K562 (cell line): ENCODE data around the gene GHRH. TPM values are rescaled to one million over a fixed set of nuclear protein-coding genes. Genes with fewer than 3 reads are reported as not detected.

Source experiments
- ATAC-seq: fragments of 200-7000 bp; cut with Tn5 transposase; 3 replicates; pipeline ENCODE4 v1.9.1; 2020; ENCODE audit warnings: moderate library complexity
- BruUV-seq: library from RNA; stranded (reverse); fragments of 400-500 nt; replicated peaks from 2 replicates; lab custom pipeline; 2021; lab: Mats Ljungman, UMichigan
- CTCF ChIA-PET: fragments of 300-600 bp; formaldehyde crosslinking; extraction: SDS; loops from one replicate; lab custom pipeline; 2021; ENCODE audit warnings: low intra/inter-chr PET ratio; lab: Yijun Ruan, JAX
- POLR2A ChIA-PET: fragments of 300-600, 350-650 bp; sonication (Branson Sonifier 250); formaldehyde crosslinking; extraction: SDS; loops from one replicate; lab custom pipeline; 2021; ENCODE audit warnings: antibody characterized with exemption, inconsistent platforms; lab: Yijun Ruan, JAX
- DNase-seq, 4 experiments: peaks; one replicate each; pipeline versions ENCODE4 v3.0.0 to v3.0.0-alpha.2; 2011 to 2018; ENCODE audit warnings: low spot score in 3 of 4, mixed read lengths in 3 of 4; ENCODE audit errors: extremely low read depth in 1 of 4
- FAIRE-seq: peaks from 2 replicates; lab custom pipeline; 2011; peaks lifted over from hg19 to GRCh38; lab: Jason Lieb, UNC
- H2AFZ ChIP-seq: 2 replicates; pipeline ENCODE4 v1.6.0; 2011; ENCODE audit warnings: low read depth, low read length, control low read depth, inconsistent platforms
- H3K27ac ChIP-seq: fragments of 200-600 bp; 3 replicates; pipeline ENCODE4 v1.8.0; 2011; ENCODE audit warnings: low read depth, mild to moderate bottlenecking, control low read depth, inconsistent platforms, low read length, moderate library complexity, mixed read lengths; ENCODE audit errors: extremely low read depth
- H3K27me3 ChIP-seq, 2 experiments: fragments of 300-600 bp in 1 of 2; 2 replicates in 1 of 2; 3 replicates in 1 of 2; pipeline versions ENCODE4 v1.6.0 to v1.8.0; 2011; ENCODE audit warnings: inconsistent platforms in 2 of 2, low read length in 2 of 2, mild to moderate bottlenecking in 1 of 2, mixed read lengths in 1 of 2, moderate library complexity in 1 of 2; ENCODE audit not compliant: control insufficient read depth in 2 of 2, insufficient read depth in 2 of 2
- H3K36me3 ChIP-seq: fragments of 300-600 bp; 3 replicates; pipeline ENCODE4 v1.8.0; 2011; ENCODE audit warnings: mild to moderate bottlenecking, low read length, inconsistent platforms; ENCODE audit not compliant: control insufficient read depth, insufficient read depth
- H3K4me1 ChIP-seq, 2 experiments: fragments of 200-600 bp in 1 of 2; replicated peaks in 1 of 2; 2 replicates in 1 of 2; 3 replicates in 1 of 2; pipeline versions ENCODE4 v1.5.1 to v1.8.0; 2011; ENCODE audit warnings: inconsistent platforms in 2 of 2, low read length in 2 of 2, mild to moderate bottlenecking in 1 of 2, mixed read lengths in 1 of 2, moderate library complexity in 1 of 2; ENCODE audit not compliant: control insufficient read depth in 2 of 2, insufficient read depth in 2 of 2
- H3K4me2 ChIP-seq: 2 replicates; pipeline ENCODE4 v1.6.1; 2011; ENCODE audit warnings: low read length, control low read depth, inconsistent platforms, mixed read lengths; ENCODE audit not compliant: insufficient read depth
- H3K4me3 ChIP-seq: fragments of 200-600 bp; sonication (generic), shearing (Covaris generic); 2 replicates; pipeline ENCODE4 v1.5.1; 2016; ENCODE audit warnings: control low read depth, inconsistent platforms
- H3K79me2 ChIP-seq: fragments of 200-600 bp; 3 replicates; pipeline ENCODE4 v1.8.0; 2011; ENCODE audit warnings: low read length, inconsistent platforms; ENCODE audit not compliant: control insufficient read depth, insufficient read depth
- H3K9ac ChIP-seq, 2 experiments: 2 replicates each; pipeline versions ENCODE4 v1.6.0 to v1.6.1; 2011; ENCODE audit warnings: low read depth in 2 of 2, low read length in 2 of 2, control low read depth in 1 of 2, inconsistent platforms in 1 of 2, mild to moderate bottlenecking in 1 of 2, mixed read lengths in 1 of 2; ENCODE audit not compliant: insufficient read depth in 1 of 2
- H3K9me1 ChIP-seq: one replicate; pipeline ENCODE4 v1.6.0; 2011; ENCODE audit warnings: inconsistent platforms, mild to moderate bottlenecking, low read length, moderate library complexity; ENCODE audit not compliant: control insufficient read depth, insufficient read depth
- H3K9me3 ChIP-seq: replicated peaks from 2 replicates; pipeline ENCODE4 v1.5.1; 2011; ENCODE audit warnings: low read depth, low read length, inconsistent platforms; ENCODE audit not compliant: control insufficient read depth, insufficient read depth
- H4K20me1 ChIP-seq: replicated peaks from 2 replicates; pipeline ENCODE4 v1.6.1; 2011; ENCODE audit warnings: low read length, inconsistent platforms, mixed read lengths; ENCODE audit not compliant: control insufficient read depth, insufficient read depth
- ARHGAP35 ChIP-seq: fragments of 450-650 bp; IDR thresholded peaks from 2 replicates; pipeline ENCODE4 v1.6.1; 2018; ENCODE audit not compliant: partially characterized antibody
- ESRRA ChIP-seq: fragments of 450-650 bp; IDR thresholded peaks from 2 replicates; pipeline ENCODE4 v1.6.1; 2014; ENCODE audit warnings: low read depth, mild to moderate bottlenecking, moderate library complexity, borderline replicate concordance
- HNRNPL ChIP-seq: fragments of 200-400 bp; formaldehyde crosslinking; IDR thresholded peaks from 2 replicates; pipeline ENCODE4 v1.6.1; 2017; ENCODE audit warnings: low read depth, mild to moderate bottlenecking, low read length
- ZNF584 ChIP-seq: fragments of 200-800 bp; sonication (Bioruptor generic); IDR thresholded peaks from 2 replicates; pipeline ENCODE4 v1.6.1; 2016; ENCODE audit warnings: low read depth, mild to moderate bottlenecking, missing genetic modification characterization, missing compliant biosample characterization
- ZNF778 ChIP-seq: fragments of 450-650 bp; formaldehyde crosslinking; IDR thresholded peaks from 2 replicates; pipeline ENCODE4 v1.4.0; 2020; ENCODE audit warnings: mild to moderate bottlenecking, moderate library complexity
- WGBS: fragments of 100-300 bp; shearing (Covaris generic); methylation state at CpG from one replicate; pipeline ENCODE4 v1.1.6; 2016; ENCODE audit warnings: low coverage, mixed read lengths; ENCODE audit not compliant: insufficient coverage; ENCODE audit errors: missing lambda C conversion rate; 5-methylcytosine and 5-hydroxymethylcytosine counted together
- in situ Hi-C: fragments of 300-500 bp; cut with MboI; formaldehyde crosslinking; loops from 4 replicates; pipeline ENCODE4 v1.15.0; 2018; ENCODE audit warnings: inconsistent platforms, mixed read lengths
- intact Hi-C: fragments of 100-400 bp; cut with micrococcal nuclease; formaldehyde crosslinking; loops from 2 replicates; pipeline ENCODE4 v1.14.2; 2022
- polyA plus RNA-seq, 8 experiments: library from polyadenylated mRNA; depleted of rRNA in 4 of 8; stranded (reverse) in 5 of 8; unstranded in 3 of 8; fragments of >200 nt; fragmentation: Nextera tagmentation in 2 of 8; fragmentation: Illumina TruSeq in 1 of 8; extraction: Ambion mirVana in 2 of 8; extraction: Trizol in 1 of 8; gene quantifications; 2 replicates each; pipeline versions ENCODE4 v1.2.1 to v1.2.3, GENCODE V29; 2011 to 2014; ENCODE audit warnings: inconsistent platforms in 1 of 8, missing spikeins in 1 of 8
- total RNA-seq, 7 experiments: library from RNA; depleted of rRNA in 6 of 7; stranded (reverse); fragments of >200 nt in 6 of 7; fragmentation: Illumina TruSeq in 2 of 7; extraction: Trizol in 2 of 7; gene quantifications; 2 replicates each; pipeline versions ENCODE4 v1.2.1 to v1.2.3, GENCODE V29; 2011 to 2021; ENCODE audit warnings: low replicate concordance in 1 of 7
- TF ChIP-seq, protein P1 (sequence below): fragments of 250-450 bp; sonication (Bioruptor Pico); IDR thresholded peaks from 2 replicates; pipeline ENCODE4 v1.5.0; 2021

The GHRH gene
- total and polyA plus RNA-seq, 9 of the 15 experiments (the other 6 are each of a cell fraction or from before 2014, with no cell fraction given) = not detected

DNA sequence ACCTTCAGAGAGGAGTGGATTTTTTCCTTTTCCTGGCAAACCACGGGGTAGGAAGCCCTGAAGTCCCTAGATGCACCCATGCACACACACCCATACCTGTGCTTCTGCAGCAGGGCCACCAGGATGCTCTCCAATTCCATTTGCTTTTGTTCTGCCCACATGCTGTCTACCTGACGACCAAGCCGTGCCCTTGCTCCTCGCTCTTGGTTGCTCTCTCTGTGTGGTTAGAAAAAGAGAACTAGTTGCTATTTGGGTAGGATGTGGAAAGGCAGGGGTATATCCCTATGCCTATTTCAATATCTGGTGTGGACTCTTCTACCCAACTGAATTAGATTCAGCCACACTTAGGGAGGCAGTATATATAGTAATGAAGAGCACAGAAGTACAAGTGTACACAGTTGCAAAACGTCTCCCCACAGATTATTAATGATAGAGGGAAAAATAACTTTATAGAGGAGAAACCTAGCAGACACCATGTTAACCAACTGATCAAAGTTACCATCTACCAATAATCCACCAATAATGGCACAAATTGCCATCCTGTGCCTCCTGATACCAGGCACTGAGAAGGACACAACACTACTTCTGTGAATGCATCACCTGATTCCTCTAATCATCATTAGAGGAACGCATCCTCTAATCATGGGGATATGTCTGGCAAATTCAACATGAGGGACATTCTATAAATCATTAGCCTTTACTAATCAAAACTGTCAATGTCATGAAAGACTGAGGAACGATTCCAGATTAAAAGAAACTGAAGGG lies 7.3 kb downstream of the GHRH start:
- no peaks in the 10 kb centered on the region for H3K36me3 ChIP-seq
- H4K20me1 ChIP-seq = peaks cover 4% of the 10 kb centered on the region; the same call in 1 of the 2 replicates
- H3K4me2 ChIP-seq = no peak overlapping the region
- ATAC-seq (no peak), FAIRE-seq (no peak), DNase-seq (no peak)
- no peak overlapping the region for H3K9ac ChIP-seq
- peaks cover 0 to 11% of the 10 kb centered on the region in 2 experiments; a peak in 2 of 5 replicates for H3K4me1 ChIP-seq
- intact Hi-C loops (no loop called here), in situ Hi-C loops (loop anchor here (10.0 kb wide), 1 partner anchor 281 kb away; no protein-coding TSS in a partner anchor)
- no TSS peak for BruUV-seq
- no peak overlapping the region for H2AFZ ChIP-seq
- WGBS = 0% methylated on average over 7 of the region's 7 CpGs
- CTCF ChIA-PET = no interaction called here
- H3K4me3 ChIP-seq = no peak overlapping the region
- TF ChIP-seq, protein P1, sequence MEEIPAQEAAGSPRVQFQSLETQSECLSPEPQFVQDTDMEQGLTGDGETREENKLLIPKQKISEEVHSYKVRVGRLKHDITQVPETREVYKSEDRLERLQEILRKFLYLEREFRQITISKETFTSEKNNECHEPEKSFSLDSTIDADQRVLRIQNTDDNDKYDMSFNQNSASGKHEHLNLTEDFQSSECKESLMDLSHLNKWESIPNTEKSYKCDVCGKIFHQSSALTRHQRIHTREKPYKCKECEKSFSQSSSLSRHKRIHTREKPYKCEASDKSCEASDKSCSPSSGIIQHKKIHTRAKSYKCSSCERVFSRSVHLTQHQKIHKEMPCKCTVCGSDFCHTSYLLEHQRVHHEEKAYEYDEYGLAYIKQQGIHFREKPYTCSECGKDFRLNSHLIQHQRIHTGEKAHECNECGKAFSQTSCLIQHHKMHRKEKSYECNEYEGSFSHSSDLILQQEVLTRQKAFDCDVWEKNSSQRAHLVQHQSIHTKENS (CRISPR knock-in tag) = no peak
- TF ChIP-seq ESRRA = no peak
- TF ChIP-seq ARHGAP35 = no peak
- TF ChIP-seq ZNF584 = no peak
- no peak for TF ChIP-seq HNRNPL
- TF ChIP-seq ZNF778 (CRISPR knock-in tag) = no peak
- no peak overlapping the region for H3K27ac ChIP-seq
- H3K27me3 ChIP-seq = peaks cover 23 to 61% of the 10 kb centered on the region in 2 experiments
- H3K9me1 ChIP-seq = no peaks in the 10 kb centered on the region
- no peaks in the 10 kb centered on the region for H3K9me3 ChIP-seq
- POLR2A ChIA-PET = no interaction called here
- no peaks in the 10 kb centered on the region for H3K79me2 ChIP-seq
